AG04450 (cell line): ENCODE measurements around the gene S100A12. TPM values are rescaled to one million over a fixed set of nuclear protein-coding genes. Genes with fewer than 3 reads are reported as not detected.

Source experiments
- CTCF ChIA-PET: fragments of 300-600, 350-600 bp; formaldehyde crosslinking; extraction: SDS; loops from one replicate; lab custom pipeline; 2022; ENCODE audit warnings: antibody characterized with exemption, inconsistent platforms; lab: Charles Lee
- POLR2A ChIA-PET: fragments of 350-600 bp; formaldehyde crosslinking; extraction: SDS; loops from one replicate; lab custom pipeline; 2021; ENCODE audit warnings: antibody characterized with exemption, inconsistent platforms; lab: Yijun Ruan, JAX
- DNase-seq: peaks from one replicate; pipeline ENCODE4 v3.0.0-alpha.2; 2011; ENCODE audit warnings: low read depth, low spot score
- H3K27ac ChIP-seq: one replicate; pipeline ENCODE4 v1.5.1; 2012; ENCODE audit warnings: low read depth, low read length, control low read depth
- H3K27me3 ChIP-seq: one replicate; pipeline ENCODE4 v1.6.0; 2012; ENCODE audit warnings: low read length; ENCODE audit not compliant: control insufficient read depth, insufficient read depth
- H3K4me3 ChIP-seq: 2 replicates; pipeline ENCODE4 v1.5.1; 2011; ENCODE audit warnings: mild to moderate bottlenecking, low read depth, low read length, control low read depth
- H3K9me3 ChIP-seq: 2 replicates; pipeline ENCODE4 v1.5.1; 2012; ENCODE audit warnings: low read length; ENCODE audit not compliant: control insufficient read depth, insufficient read depth
- polyA plus RNA-seq: library from polyadenylated mRNA; depleted of rRNA; stranded (reverse); fragments of >200 nt; gene quantifications from 2 replicates; pipeline ENCODE4 v1.2.3, GENCODE V29; 2011
- TF ChIP-seq, protein P1 (sequence below): IDR thresholded peaks from 2 replicates; pipeline ENCODE4 v1.5.1; 2011; ENCODE audit warnings: low read depth, low read length, control low read depth, inconsistent platforms

S100A12 gene
- polyA plus RNA-seq, 1 experiment, result not detected

DNA sequence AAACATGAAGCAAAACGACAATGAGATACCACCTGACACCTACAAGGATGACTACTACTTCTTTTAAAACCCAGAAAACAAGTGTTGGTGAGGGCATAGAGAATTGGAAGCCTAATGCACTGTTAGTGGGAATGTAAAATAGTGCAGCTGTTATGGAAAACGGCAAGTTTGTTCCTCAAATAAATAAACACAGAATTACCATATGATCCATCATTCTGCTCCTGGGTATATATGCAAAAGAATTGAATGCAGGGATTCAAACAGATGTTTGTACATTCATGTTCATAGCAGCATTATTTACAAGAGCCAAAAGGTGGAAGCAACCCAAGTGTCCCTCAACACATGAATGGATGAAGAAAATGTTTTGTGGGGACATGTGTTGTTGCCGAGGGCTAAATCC is 16.8 kb upstream of the S100A12 start:
- Histone ChIP-seq H3K4me3 (no peak overlapping the region), H3K27ac (no peak overlapping the region), H3K27me3 (peaks cover 8% of the 10 kb centered on the region), H3K9me3 (no peaks in the 10 kb centered on the region)
- TF ChIP-seq, protein P1, sequence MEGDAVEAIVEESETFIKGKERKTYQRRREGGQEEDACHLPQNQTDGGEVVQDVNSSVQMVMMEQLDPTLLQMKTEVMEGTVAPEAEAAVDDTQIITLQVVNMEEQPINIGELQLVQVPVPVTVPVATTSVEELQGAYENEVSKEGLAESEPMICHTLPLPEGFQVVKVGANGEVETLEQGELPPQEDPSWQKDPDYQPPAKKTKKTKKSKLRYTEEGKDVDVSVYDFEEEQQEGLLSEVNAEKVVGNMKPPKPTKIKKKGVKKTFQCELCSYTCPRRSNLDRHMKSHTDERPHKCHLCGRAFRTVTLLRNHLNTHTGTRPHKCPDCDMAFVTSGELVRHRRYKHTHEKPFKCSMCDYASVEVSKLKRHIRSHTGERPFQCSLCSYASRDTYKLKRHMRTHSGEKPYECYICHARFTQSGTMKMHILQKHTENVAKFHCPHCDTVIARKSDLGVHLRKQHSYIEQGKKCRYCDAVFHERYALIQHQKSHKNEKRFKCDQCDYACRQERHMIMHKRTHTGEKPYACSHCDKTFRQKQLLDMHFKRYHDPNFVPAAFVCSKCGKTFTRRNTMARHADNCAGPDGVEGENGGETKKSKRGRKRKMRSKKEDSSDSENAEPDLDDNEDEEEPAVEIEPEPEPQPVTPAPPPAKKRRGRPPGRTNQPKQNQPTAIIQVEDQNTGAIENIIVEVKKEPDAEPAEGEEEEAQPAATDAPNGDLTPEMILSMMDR, result no peak
- DNase-seq, result no peak
- CTCF ChIA-PET, result no interaction called here
- POLR2A ChIA-PET, result no interaction called here

DNA sequence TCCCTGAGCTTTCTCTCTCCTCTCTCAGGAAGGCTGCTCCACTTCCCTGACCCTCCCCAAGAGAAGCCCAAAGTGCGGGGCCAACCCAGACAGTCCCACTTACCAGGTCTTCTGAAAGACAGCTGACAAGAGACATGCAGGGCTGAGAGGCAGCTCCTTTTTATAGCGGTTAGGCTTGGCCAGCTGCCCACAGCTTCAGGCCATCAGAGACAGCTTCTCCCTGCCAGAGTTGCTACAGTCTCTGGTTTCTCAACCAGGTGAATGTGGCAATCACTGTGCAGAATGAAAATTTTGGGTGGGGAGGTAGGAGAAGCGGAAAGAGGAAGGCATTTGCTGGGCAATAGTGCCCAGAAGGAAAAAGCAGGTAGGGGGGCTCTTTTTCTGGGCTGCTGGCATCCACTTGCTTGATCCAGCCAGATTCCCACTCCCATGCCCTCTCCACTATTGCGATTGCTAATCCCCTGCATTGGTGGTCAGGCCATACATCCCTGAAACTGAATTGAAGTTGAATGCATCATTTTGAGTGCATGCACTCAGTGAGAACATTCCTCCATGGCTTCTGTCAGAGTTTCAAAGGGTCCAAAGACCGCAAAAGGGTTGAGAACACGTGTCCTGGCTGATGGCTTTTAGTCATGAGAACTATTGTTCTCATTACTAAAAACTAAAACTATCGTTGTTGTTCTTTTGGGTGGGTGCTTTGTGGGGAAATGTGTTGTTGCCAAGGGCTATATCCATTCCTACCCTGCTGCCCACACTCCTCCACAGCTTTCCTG is 15.7 kb upstream of the S100A12 start, which contains the start of gene S100A8:
Gene S100A8 (minus strand): TSS at position 136 of the 773 bp plus-strand sequence. CDS start 538 bp downstream, outside the sequence.
- TF ChIP-seq, protein P1, result no peak
- DNase-seq, result no peak
- Histone ChIP-seq H3K27me3 (peaks cover 8% of the 10 kb centered on the region), H3K27ac (no peak within 1 kb of the TSS), H3K4me3 (no peak within 1 kb of the TSS), H3K9me3 (no peaks in the 10 kb centered on the region)
- ChIA-PET CTCF (no interaction called here), POLR2A (no interaction called here)

DNA sequence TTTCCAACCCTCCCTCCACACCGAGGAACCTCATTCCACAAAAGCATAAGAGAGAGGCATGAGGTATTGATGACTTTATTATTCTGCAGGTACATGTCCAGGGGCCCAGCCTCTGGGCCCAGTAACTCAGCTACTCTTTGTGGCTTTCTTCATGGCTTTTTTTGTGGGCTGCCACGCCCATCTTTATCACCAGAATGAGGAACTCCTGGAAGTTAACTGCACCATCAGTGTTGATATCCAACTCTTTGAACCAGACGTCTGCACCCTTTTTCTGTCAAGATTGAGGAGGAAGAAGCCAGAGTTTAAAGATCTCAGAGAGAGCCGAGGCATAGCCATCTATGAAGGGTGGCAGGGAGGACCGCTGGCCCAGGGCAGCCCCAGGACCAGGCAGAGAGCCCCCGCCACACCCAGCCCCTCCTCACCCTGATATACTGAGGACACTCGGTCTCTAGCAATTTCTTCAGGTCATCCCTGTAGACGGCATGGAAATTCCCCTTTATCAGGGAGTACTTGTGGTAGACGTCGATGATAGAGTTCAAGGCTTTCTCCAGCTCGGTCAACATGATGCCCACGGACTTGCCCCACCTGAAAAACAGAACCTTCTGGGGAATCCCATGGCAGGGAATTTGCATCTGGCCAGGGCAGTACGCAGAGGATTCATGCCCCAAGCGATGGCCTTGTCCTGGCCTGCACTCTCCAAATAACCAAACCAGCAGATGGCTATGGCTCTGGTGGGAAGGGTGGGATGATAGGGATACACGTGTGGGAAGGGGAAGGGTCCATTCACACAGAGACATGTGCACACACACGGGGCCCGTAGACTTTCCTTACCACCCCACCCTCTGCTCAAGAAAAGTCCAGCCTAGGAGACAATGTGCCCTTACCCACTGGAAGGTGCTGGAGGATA is 14.8 kb upstream of the S100A12 start:
- DNase-seq, result no peak
- Histone ChIP-seq H3K27me3 (peaks cover 8% of the 10 kb centered on the region), H3K27ac (no peak overlapping the region), H3K9me3 (no peaks in the 10 kb centered on the region), H3K4me3 (no peak overlapping the region)
- TF ChIP-seq, protein P1, result no peak
- ChIA-PET POLR2A (no interaction called here), CTCF (no interaction called here)

DNA sequence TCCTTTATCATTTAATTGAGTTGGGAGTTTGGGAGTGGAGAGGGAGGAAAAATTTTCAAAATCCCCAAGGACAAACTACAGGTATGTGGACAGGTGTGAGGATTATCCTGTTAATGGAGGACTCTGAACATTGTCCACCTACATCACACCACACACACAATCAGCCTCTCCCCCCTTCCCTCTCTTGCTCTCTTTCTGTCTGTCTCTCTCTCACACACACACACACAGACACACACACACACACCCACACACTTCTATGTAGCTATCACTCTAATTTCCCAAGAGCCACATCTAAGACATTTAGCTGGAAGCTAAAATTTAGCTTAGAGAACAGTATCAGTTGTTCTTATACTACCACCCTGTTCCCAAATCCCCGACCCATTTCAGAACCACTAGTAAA is 14.0 kb upstream of the S100A12 start:
- ChIA-PET POLR2A (no interaction called here), CTCF (no interaction called here)
- no peak for DNase-seq
- Histone ChIP-seq H3K9me3 (no peaks in the 10 kb centered on the region), H3K27ac (no peak overlapping the region), H3K27me3 (peaks cover 8% of the 10 kb centered on the region), H3K4me3 (no peak overlapping the region)
- TF ChIP-seq, protein P1, result no peak
